ENCODE results near the gene ELOVL2.

GRCh38 chr6:11085758-11086435, 41.8 kb upstream of the ELOVL2 start:
- TF ChIP-seq CTCF (IDR thresholded peaks at IDR 0.05) (no peak), POLR2A (IDR thresholded peaks at IDR 0.05) (no peak)

Measured in stomach (tissue), 4 donors.